NB4 (cell line): Measurements from ENCODE around the gene PACS1.

Experiments
- DNase-seq: peaks from one replicate; pipeline ENCODE4 v3.0.0; 2010; ENCODE audit warnings: low read depth
- H3K4me3 ChIP-seq: one replicate; pipeline ENCODE4 v1.5.1; 2011; ENCODE audit warnings: mild to moderate bottlenecking, low read depth, low read length, moderate library complexity
- CTCF ChIP-seq: IDR thresholded peaks from one replicate; pipeline ENCODE4 v1.5.1; 2012; ENCODE audit warnings: low read depth, low read length
- MAX ChIP-seq: IDR thresholded peaks from 2 replicates; pipeline ENCODE4 v1.6.1; 2011; ENCODE audit warnings: low read depth, low read length
- MYC ChIP-seq: IDR thresholded peaks from 2 replicates; pipeline ENCODE4 v1.6.1; 2011; ENCODE audit warnings: low read depth, low read length
- POLR2A ChIP-seq: IDR thresholded peaks from 2 replicates; pipeline ENCODE4 v1.6.1; 2011; ENCODE audit warnings: mild to moderate bottlenecking; ENCODE audit not compliant: insufficient read length; ENCODE audit errors: extremely low read depth

The PACS1 gene

GRCh38 chr11:66032957-66033735, 36.9 kb upstream of the PACS1 start:
- no peak for DNase-seq

GRCh38 chr11:66035653-66036333, 34.3 kb upstream of the PACS1 start:
- no peak for DNase-seq
- no peak overlapping the region for H3K4me3 ChIP-seq
- no peak for TF ChIP-seq MYC
- TF ChIP-seq CTCF: no peak
- TF ChIP-seq MAX: no peak
- TF ChIP-seq POLR2A: no peak

More at GRCh38 chr11:66032957-66033735, 36.9 kb upstream of the PACS1 start:
- no peak for TF ChIP-seq POLR2A
- no peak for TF ChIP-seq MYC
- TF ChIP-seq MAX: no peak
- TF ChIP-seq CTCF: no peak
- H3K4me3 ChIP-seq: no peak overlapping the region

- no peak for TF ChIP-seq CTCF
- TF ChIP-seq POLR2A: no peak
- no peak for TF ChIP-seq MAX
- TF ChIP-seq MYC: no peak
- no peak overlapping the region for H3K4me3 ChIP-seq
- DNase-seq: peak; percentile 74
Measured at GRCh38 chr11:66036334-66036710, 33.8 kb upstream of the PACS1 start.

- DNase-seq: no peak
- H3K4me3 ChIP-seq: no peak overlapping the region
- no peak for TF ChIP-seq POLR2A
- TF ChIP-seq MAX: no peak
- no peak for TF ChIP-seq MYC
- TF ChIP-seq CTCF: no peak
Measured at GRCh38 chr11:66037327-66037726, 32.7 kb upstream of the PACS1 start.

- DNase-seq: no peak
- no peak overlapping the region for H3K4me3 ChIP-seq
- TF ChIP-seq POLR2A (no peak), CTCF (no peak), MAX (no peak), MYC (no peak)
Measured at GRCh38 chr11:66039765-66040164, 30.3 kb upstream of the PACS1 start.
